RWPE2 (cell line): ENCODE measurements around the gene SNPH.

Source experiments
- ATAC-seq: fragments of 200-7000 bp; cut with Tn5 transposase; 3 replicates; pipeline ENCODE4 v1.9.1; 2021; ENCODE audit warnings: low read depth
- DNase-seq: peaks from one replicate; pipeline ENCODE4 v3.0.0-alpha.2; 2020; ENCODE audit warnings: low spot score
- H3K27ac ChIP-seq: fragments of 450-650 bp; 2 replicates; pipeline ENCODE4 v1.5.1; 2017; ENCODE audit warnings: mild to moderate bottlenecking; ENCODE audit not compliant: poor library complexity, severe bottlenecking
- H3K27me3 ChIP-seq: fragments of 250-450 bp; sonication (Bioruptor Pico); 2 replicates; pipeline ENCODE4 v1.5.1; 2021; ENCODE audit warnings: mild to moderate bottlenecking, moderate library complexity; ENCODE audit not compliant: insufficient read depth, poor library complexity, severe bottlenecking
- H3K36me3 ChIP-seq: fragments of 250-450 bp; sonication (Bioruptor Pico); 2 replicates; pipeline ENCODE4 v1.5.1; 2020; ENCODE audit warnings: low read depth, mild to moderate bottlenecking, moderate library complexity
- H3K4me1 ChIP-seq: fragments of 250-450 bp; sonication (Bioruptor Pico); 2 replicates; pipeline ENCODE4 v1.5.1; 2021; ENCODE audit warnings: mild to moderate bottlenecking, moderate library complexity; ENCODE audit not compliant: insufficient read depth, poor library complexity, severe bottlenecking
- H3K4me3 ChIP-seq: fragments of 250-450 bp; sonication (Bioruptor Pico); 2 replicates; pipeline ENCODE4 v1.5.1; 2021; ENCODE audit warnings: mild to moderate bottlenecking, moderate library complexity; ENCODE audit not compliant: severe bottlenecking
- H3K9me3 ChIP-seq: fragments of 250-450 bp; sonication (Bioruptor Pico); 2 replicates; pipeline ENCODE4 v1.5.1; 2021; ENCODE audit warnings: mild to moderate bottlenecking, moderate library complexity; ENCODE audit not compliant: severe bottlenecking
- CTCF ChIP-seq: fragments of 450-650 bp; IDR thresholded peaks from one replicate; pipeline ENCODE4 v1.5.1; 2017; ENCODE audit warnings: mild to moderate bottlenecking, moderate library complexity; ENCODE audit not compliant: poor library complexity, severe bottlenecking

The SNPH gene

GRCh38 chr20:1281279-1282057, 15.4 kb downstream of the SNPH start:
- Histone ChIP-seq H3K36me3 (no peaks in the 10 kb centered on the region), H3K4me1 (no peaks in the 10 kb centered on the region), H3K27ac (no peak overlapping the region), H3K4me3 (no peak overlapping the region), H3K9me3 (no peaks in the 10 kb centered on the region), H3K27me3 (no peaks in the 10 kb centered on the region)
- DNase-seq (no peak), ATAC-seq (no peak)
- no peak for TF ChIP-seq CTCF

- Histone ChIP-seq H3K27ac (no peak overlapping the region), H3K4me1 (no peaks in the 10 kb centered on the region), H3K9me3 (no peaks in the 10 kb centered on the region), H3K4me3 (no peak overlapping the region), H3K36me3 (no peaks in the 10 kb centered on the region), H3K27me3 (no peaks in the 10 kb centered on the region)
- no peak for TF ChIP-seq CTCF
- DNase-seq (no peak), ATAC-seq (no peak)
These were observed 16.9 kb downstream of the SNPH start for GRCh38 chr20:1282966-1283365.

- H3K4me1 ChIP-seq = no peaks in the 10 kb centered on the region
- H3K36me3 ChIP-seq = no peaks in the 10 kb centered on the region
- H3K27me3 ChIP-seq = no peaks in the 10 kb centered on the region
- H3K27ac ChIP-seq = no peak overlapping the region
- ATAC-seq = no peak
- TF ChIP-seq CTCF = no peak
- no peak overlapping the region for H3K4me3 ChIP-seq
- no peaks in the 10 kb centered on the region for H3K9me3 ChIP-seq
- no peak for DNase-seq
These were observed 17.7 kb downstream of the SNPH start for GRCh38 chr20:1283522-1284510.

GRCh38 chr20:1286267-1287024, 20.4 kb downstream of the SNPH start:
- H3K4me3 ChIP-seq = no peak overlapping the region
- no peaks in the 10 kb centered on the region for H3K4me1 ChIP-seq
- no peaks in the 10 kb centered on the region for H3K9me3 ChIP-seq
- ATAC-seq (no peak), DNase-seq (no peak)
- H3K27ac ChIP-seq = no peak overlapping the region
- H3K27me3 ChIP-seq = no peaks in the 10 kb centered on the region
- no peak for TF ChIP-seq CTCF
- no peaks in the 10 kb centered on the region for H3K36me3 ChIP-seq
